HepG2 (cell line): ENCODE data around the gene USP28. TPM values are rescaled to one million over a fixed set of nuclear protein-coding genes. Genes with fewer than 3 reads are reported as not detected.
A peak's percentile ranks its signal among the peaks of the same experiment; 100 is the strongest.

Source experiments
- ATAC-seq: fragments of 200-7000 bp; cut with Tn5 transposase; 3 replicates; pipeline ENCODE4 v1.9.1; 2020; ENCODE audit warnings: mild to moderate bottlenecking, moderate library complexity
- BruUV-seq: library from RNA; stranded (reverse); fragments of 400-500 nt; replicated peaks from 2 replicates; lab custom pipeline; 2021; lab: Mats Ljungman, UMichigan
- CTCF ChIA-PET: fragments of 300-600 bp; formaldehyde crosslinking; extraction: SDS; loops from one replicate; lab custom pipeline; 2021; ENCODE audit warnings: low total read pairs, inconsistent platforms, low intra/inter-chr PET ratio; lab: Yijun Ruan, JAX
- POLR2A ChIA-PET: fragments of 350-600 bp; sonication (Branson Sonifier 250); formaldehyde crosslinking; loops from one replicate; lab custom pipeline; 2020; ENCODE audit warnings: antibody characterized with exemption, inconsistent platforms; lab: Yijun Ruan, JAX
- DNase-seq: peaks from one replicate; pipeline ENCODE4 v3.0.0-alpha.2; 2015; ENCODE audit warnings: low spot score
- FAIRE-seq: peaks from 3 replicates; lab custom pipeline; 2011; peaks lifted over from hg19 to GRCh38; lab: Jason Lieb, UNC
- H2AFZ ChIP-seq: one replicate; pipeline ENCODE4 v1.6.1; 2011; ENCODE audit warnings: low read length, inconsistent platforms
- H3K27ac ChIP-seq: fragments of 300-600 bp; 3 replicates; pipeline ENCODE4 v1.8.0; 2011; ENCODE audit warnings: mixed run types, mild to moderate bottlenecking, mixed read lengths, low read length, inconsistent platforms; ENCODE audit not compliant: insufficient read depth; ENCODE audit errors: extremely low read length
- H3K27me3 ChIP-seq, 2 experiments: fragments of 200-600 bp in 1 of 2; 2 replicates in 1 of 2; 3 replicates in 1 of 2; pipeline versions ENCODE4 v1.6.0 to v1.8.0; 2011; ENCODE audit warnings: low read length in 2 of 2, mild to moderate bottlenecking in 2 of 2, moderate library complexity in 2 of 2, inconsistent platforms in 1 of 2; ENCODE audit not compliant: insufficient read depth in 2 of 2, control insufficient read depth in 1 of 2
- H3K36me3 ChIP-seq, 2 experiments: fragments of 200-600 bp in 1 of 2; replicated peaks in 1 of 2; 2 replicates in 1 of 2; 3 replicates in 1 of 2; pipeline versions ENCODE4 v1.5.1 to v1.8.0; 2011; ENCODE audit warnings: low read length in 2 of 2, inconsistent platforms in 1 of 2; ENCODE audit not compliant: insufficient read depth in 2 of 2, control insufficient read depth in 1 of 2
- H3K4me1 ChIP-seq: 2 replicates; pipeline ENCODE4 v1.5.1; 2012; ENCODE audit warnings: low read length, inconsistent platforms; ENCODE audit not compliant: insufficient read depth
- H3K4me2 ChIP-seq: 2 replicates; pipeline ENCODE4 v1.6.0; 2011; ENCODE audit warnings: low read depth, low read length, inconsistent platforms
- H3K4me3 ChIP-seq, 3 experiments: fragments of 200-600 bp in 1 of 3; sonication (generic), shearing (Covaris generic) in 1 of 3; replicated peaks in 1 of 3; 2 replicates each; pipeline ENCODE4 v1.5.1; 2011 to 2016; ENCODE audit warnings: low read length in 3 of 3, inconsistent platforms in 2 of 3, low read depth in 2 of 3, mild to moderate bottlenecking in 2 of 3, control low read depth in 1 of 3, mixed read lengths in 1 of 3; ENCODE audit not compliant: insufficient read depth in 1 of 3
- H3K79me2 ChIP-seq: one replicate; pipeline ENCODE4 v1.6.1; 2011; ENCODE audit warnings: low read length, inconsistent platforms; ENCODE audit not compliant: insufficient read depth
- H3K9ac ChIP-seq: 2 replicates; pipeline ENCODE4 v1.6.0; 2011; ENCODE audit warnings: mild to moderate bottlenecking, low read depth, low read length, inconsistent platforms; ENCODE audit not compliant: insufficient read depth
- H3K9me3 ChIP-seq: 2 replicates; pipeline ENCODE4 v1.5.1; 2012; ENCODE audit warnings: mild to moderate bottlenecking, low read length
- H4K20me1 ChIP-seq: 2 replicates; pipeline ENCODE4 v1.6.0; 2011; ENCODE audit warnings: inconsistent platforms, mild to moderate bottlenecking, low read length, moderate library complexity; ENCODE audit not compliant: insufficient read depth
- CTCF ChIP-seq: sonication (generic); formaldehyde crosslinking; IDR thresholded peaks from 2 replicates; pipeline ENCODE4 v1.5.0; 2020; ENCODE audit warnings: mild to moderate bottlenecking, missing genetic modification reagents, moderate library complexity
- DZIP1 ChIP-seq: sonication (generic); formaldehyde crosslinking; IDR thresholded peaks from 2 replicates; pipeline ENCODE4 v1.5.0; 2020; ENCODE audit warnings: mild to moderate bottlenecking, missing genetic modification reagents
- MAFG ChIP-seq: sonication (generic); formaldehyde crosslinking; IDR thresholded peaks from 2 replicates; pipeline ENCODE4 v1.5.1; 2020; ENCODE audit warnings: mild to moderate bottlenecking, missing genetic modification reagents
- NFKB2 ChIP-seq: sonication (generic); formaldehyde crosslinking; IDR thresholded peaks from 2 replicates; pipeline ENCODE4 v1.4.0; 2020; ENCODE audit warnings: missing genetic modification reagents, borderline replicate concordance
- REXO4 ChIP-seq: sonication (generic); formaldehyde crosslinking; IDR thresholded peaks from 2 replicates; pipeline ENCODE4 v1.8.0; 2022; ENCODE audit warnings: missing genetic modification reagents, mild to moderate bottlenecking, borderline replicate concordance
- RFX3 ChIP-seq: IDR thresholded peaks from 2 replicates; pipeline ENCODE4 v1.6.1; 2016; ENCODE audit warnings: missing biosample characterization, missing genetic modification reagents
- SOX13 ChIP-seq, 3 experiments: fragments of 450-650 bp in 1 of 3; sonication (generic) in 1 of 3; formaldehyde crosslinking in 1 of 3; IDR thresholded peaks in 2 of 3; conservative IDR thresholded peaks in 1 of 3; 2 replicates each; pipeline versions ENCODE4 v1.5.0 to v1.6.1; 2016 to 2020; ENCODE audit warnings: antibody characterized with exemption in 1 of 3, mild to moderate bottlenecking in 1 of 3, missing compliant biosample characterization in 1 of 3, missing genetic modification reagents in 1 of 3, moderate library complexity in 1 of 3
- U2AF2 ChIP-seq: fragments of 200-400 bp; formaldehyde crosslinking; IDR thresholded peaks from 2 replicates; pipeline ENCODE4 v1.6.1; 2017; ENCODE audit warnings: low read depth, mild to moderate bottlenecking, low read length
- ZBED4 ChIP-seq: sonication (generic); formaldehyde crosslinking; IDR thresholded peaks from 2 replicates; pipeline ENCODE4 v1.4.0; 2020; ENCODE audit warnings: missing genetic modification reagents, borderline replicate concordance
- ZFP37 ChIP-seq: sonication (generic); formaldehyde crosslinking; IDR thresholded peaks from 2 replicates; pipeline ENCODE4 v1.4.0; 2020; ENCODE audit warnings: missing genetic modification reagents, borderline replicate concordance
- ZNF780A ChIP-seq: sonication (generic); formaldehyde crosslinking; IDR thresholded peaks from 2 replicates; pipeline ENCODE4 v1.8.0; 2022; ENCODE audit warnings: mild to moderate bottlenecking, missing genetic modification reagents, moderate library complexity
- WGBS: methylation state at CpG from one replicate; pipeline ENCODE4 v1.1.6; 2017; ENCODE audit warnings: low lambda C conversion rate; 5-methylcytosine and 5-hydroxymethylcytosine counted together
- in situ Hi-C: cut with HindIII; loops from 2 replicates; pipeline ENCODE4 v1.10.0; 2017; ENCODE audit warnings: low pct_unique_long_range_greater_than_20kb; ENCODE audit not compliant: extremely low pct_ligation_motif_present
- intact Hi-C: fragments of 100-400 bp; cut with micrococcal nuclease; formaldehyde crosslinking; loops from one replicate; pipeline ENCODE4 v1.10.0; 2022; ENCODE audit not compliant: unreplicated experiment
- polyA plus RNA-seq, 8 experiments: library from polyadenylated mRNA; depleted of rRNA in 3 of 8; stranded (reverse) in 7 of 8; unstranded in 1 of 8; fragments of >200 nt; fragmentation: Illumina TruSeq in 4 of 8; extraction: Trizol in 4 of 8; gene quantifications; 2 replicates each; pipeline versions ENCODE4 v1.2.1 to v1.2.3, GENCODE V29; 2011 to 2016; ENCODE audit warnings: low read depth in 4 of 8, missing spikeins in 1 of 8, mixed read lengths in 1 of 8; ENCODE audit not compliant: insufficient read depth in 1 of 8
- total RNA-seq, 5 experiments: library from RNA; depleted of rRNA; stranded (reverse); fragments of >200 nt; fragmentation: Illumina TruSeq; extraction: Trizol; gene quantifications; 2 replicates each; pipeline ENCODE4 v1.2.3, GENCODE V29; 2016; ENCODE audit warnings: low read depth in 1 of 5

USP28 gene
- total and polyA plus RNA-seq, 2 of the 13 experiments (the other 11 are each of a cell fraction or from before 2014, with no cell fraction given), result 29.6 to 34.3 TPM

- TF ChIP-seq DZIP1 (CRISPR knock-in tag), result no peak
- peak; percentile 66 for TF ChIP-seq CTCF (CRISPR knock-in tag)
- TF ChIP-seq, all 625 proteins: peak for 4
Observed at GRCh38 chr11:113796663-113797259, 78.6 kb downstream of the USP28 start (continued).

GRCh38 chr11:113789675-113790320 lies 85.6 kb downstream of the USP28 start:
- ChIA-PET POLR2A (no interaction called here), CTCF (no interaction called here)
- Histone ChIP-seq H3K27me3 (no peaks in the 10 kb centered on the region; a peak in 2 of 5 replicates), H2AFZ (no peak overlapping the region), H3K79me2 (no peaks in the 10 kb centered on the region), H3K9me3 (no peaks in the 10 kb centered on the region), H3K9ac (no peak overlapping the region), H3K27ac (no peak overlapping the region), H3K4me3 (no peak overlapping the region), H4K20me1 (no peaks in the 10 kb centered on the region), H3K4me1 (no peaks in the 10 kb centered on the region), H3K4me2 (no peak overlapping the region), H3K36me3 (no peaks in the 10 kb centered on the region)
- in situ Hi-C loops (no loop called here), intact Hi-C loops (no loop called here)
- FAIRE-seq, result no peak
- ATAC-seq, result 0 out of 3 replicates have a peak, but pooled peaks have one; percentile 31
- no TSS peak for BruUV-seq
- WGBS, result 93% methylated on average over 25 of the region's 35 CpGs
- DNase-seq, result no peak
- no peak for TF ChIP-seq RFX3 (CRISPR knock-in tag)
- no peak for TF ChIP-seq ZNF780A (CRISPR knock-in tag)
- TF ChIP-seq NFKB2 (CRISPR knock-in tag), result no peak
- no peak for TF ChIP-seq ZFP37
- no peak for TF ChIP-seq U2AF2
- no peak for TF ChIP-seq MAFG
- no peak for TF ChIP-seq ZBED4
- TF ChIP-seq REXO4 (CRISPR knock-in tag), result no peak
- TF ChIP-seq SOX13 (IDR thresholded peaks at IDR 0.05), result no peak
- TF ChIP-seq SOX13 (CRISPR knock-in tag; conservative IDR thresholded peaks at IDR 0.05 in 1 of 2, IDR thresholded peaks at IDR 0.05 in 1 of 2), result no peak
